Thyroid gland (tissue), 4 donors: ENCODE results near the gene ZSCAN25. TPM values are rescaled to one million over a fixed set of nuclear protein-coding genes. Genes with fewer than 3 reads are reported as not detected.

Experiments
- DNase-seq, 2 donors: peaks; one replicate each; pipeline ENCODE4 v3.0.0-alpha.2; 2019
- H3K27ac ChIP-seq, 3 donors: fragments of 200-600 bp; sonication (generic); 1 replicate in 2 of 3; 2 replicates in 1 of 3; pipeline ENCODE4 v1.5.1; 2016 to 2019; ENCODE audit warnings: mild to moderate bottlenecking in 1 of 3, moderate library complexity in 1 of 3
- H3K27me3 ChIP-seq: fragments of 200-600 bp; sonication (generic); one replicate; pipeline ENCODE4 v1.5.1; 2019
- H3K36me3 ChIP-seq, 2 donors: fragments of 200-600 bp; sonication (generic); one replicate each; pipeline ENCODE4 v1.5.1; 2016 to 2019
- H3K4me1 ChIP-seq, 2 donors: fragments of 200-600 bp; sonication (generic); one replicate each; pipeline ENCODE4 v1.5.1; 2017 to 2019
- H3K4me3 ChIP-seq, 3 donors: fragments of 200-600 bp; sonication (generic); replicated peaks in 1 of 3; 1 replicate in 2 of 3; 2 replicates in 1 of 3; pipeline ENCODE4 v1.5.1; 2016; ENCODE audit warnings: mild to moderate bottlenecking in 1 of 3
- H3K9me3 ChIP-seq: fragments of 200-600 bp; sonication (generic); one replicate; pipeline ENCODE4 v1.5.1; 2017
- POLR2A ChIP-seq, 2 donors: fragments of 450-650 bp; IDR thresholded peaks; one replicate each; pipeline ENCODE4 v1.6.1; 2017; ENCODE audit warnings: antibody characterized with exemption in 2 of 2, mild to moderate bottlenecking in 2 of 2, moderate library complexity in 1 of 2
- WGBS, 2 donors: methylation state at CpG; one replicate each; pipeline ENCODE4 v1.1.5; 2017; 5-methylcytosine and 5-hydroxymethylcytosine counted together
- intact Hi-C: fragments of 100-400 bp; cut with DNase I; formaldehyde crosslinking; loops from one replicate; pipeline ENCODE4 v1.15.1; 2023
- total RNA-seq, 4 donors: library from RNA; depleted of rRNA; stranded (reverse); fragments of >200 nt; gene quantifications; one replicate each; pipeline ENCODE4 v1.2.3, GENCODE V29; 2016
- TF ChIP-seq, protein P1 (sequence below), 6 experiments: fragments of 200-600 bp in 3 of 6; fragments of 450-650 bp in 3 of 6; sonication (generic) in 3 of 6; IDR thresholded peaks; one replicate each; pipeline ENCODE4 v1.5.1; 2016 to 2019; ENCODE audit warnings: antibody characterized with exemption in 6 of 6, mild to moderate bottlenecking in 2 of 6, inconsistent platforms in 1 of 6, moderate library complexity in 1 of 6

The ZSCAN25 gene
- total RNA-seq, 4 donors from 2014 or later, result 17.5 to 32.4 (median 23.8) TPM

DNA sequence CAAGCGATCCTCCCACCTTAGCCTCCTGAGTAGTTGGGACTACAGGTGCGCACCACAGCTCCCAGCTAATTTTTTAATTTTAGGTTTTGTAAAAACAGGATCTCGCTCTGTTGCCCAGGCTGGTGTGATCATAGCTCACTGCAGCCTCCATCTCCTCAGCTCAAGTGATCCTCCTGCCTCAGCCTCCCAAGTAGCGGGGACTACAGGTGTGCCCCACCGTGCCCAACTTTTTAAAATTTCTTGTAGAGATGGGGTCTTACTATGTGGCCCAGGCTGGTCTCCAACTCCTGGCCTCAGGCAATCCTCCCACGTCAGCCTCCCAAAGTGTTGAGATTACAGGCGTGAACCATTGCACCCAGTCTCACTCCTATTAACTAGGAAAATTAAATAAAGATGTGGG, 11.2 kb upstream of the ZSCAN25 start:
- WGBS, 2 donors, result 89 to 94% methylated on average over 7 of the region's 7 CpGs
- no peaks in the 10 kb centered on the region for H3K9me3 ChIP-seq
- no peaks in the 10 kb centered on the region for H3K4me1 ChIP-seq
- no peak for DNase-seq
- no peaks in the 10 kb centered on the region for H3K27me3 ChIP-seq
- no peak for TF ChIP-seq POLR2A (IDR thresholded peaks at IDR 0.05)
- TF ChIP-seq, protein P1, sequence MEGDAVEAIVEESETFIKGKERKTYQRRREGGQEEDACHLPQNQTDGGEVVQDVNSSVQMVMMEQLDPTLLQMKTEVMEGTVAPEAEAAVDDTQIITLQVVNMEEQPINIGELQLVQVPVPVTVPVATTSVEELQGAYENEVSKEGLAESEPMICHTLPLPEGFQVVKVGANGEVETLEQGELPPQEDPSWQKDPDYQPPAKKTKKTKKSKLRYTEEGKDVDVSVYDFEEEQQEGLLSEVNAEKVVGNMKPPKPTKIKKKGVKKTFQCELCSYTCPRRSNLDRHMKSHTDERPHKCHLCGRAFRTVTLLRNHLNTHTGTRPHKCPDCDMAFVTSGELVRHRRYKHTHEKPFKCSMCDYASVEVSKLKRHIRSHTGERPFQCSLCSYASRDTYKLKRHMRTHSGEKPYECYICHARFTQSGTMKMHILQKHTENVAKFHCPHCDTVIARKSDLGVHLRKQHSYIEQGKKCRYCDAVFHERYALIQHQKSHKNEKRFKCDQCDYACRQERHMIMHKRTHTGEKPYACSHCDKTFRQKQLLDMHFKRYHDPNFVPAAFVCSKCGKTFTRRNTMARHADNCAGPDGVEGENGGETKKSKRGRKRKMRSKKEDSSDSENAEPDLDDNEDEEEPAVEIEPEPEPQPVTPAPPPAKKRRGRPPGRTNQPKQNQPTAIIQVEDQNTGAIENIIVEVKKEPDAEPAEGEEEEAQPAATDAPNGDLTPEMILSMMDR (IDR thresholded peaks at IDR 0.05), result no peak
- intact Hi-C loops, result no loop called here
- no peaks in the 10 kb centered on the region for H3K36me3 ChIP-seq
- H3K4me3 ChIP-seq, result no peak overlapping the region
- H3K27ac ChIP-seq, result no peak overlapping the region

DNA sequence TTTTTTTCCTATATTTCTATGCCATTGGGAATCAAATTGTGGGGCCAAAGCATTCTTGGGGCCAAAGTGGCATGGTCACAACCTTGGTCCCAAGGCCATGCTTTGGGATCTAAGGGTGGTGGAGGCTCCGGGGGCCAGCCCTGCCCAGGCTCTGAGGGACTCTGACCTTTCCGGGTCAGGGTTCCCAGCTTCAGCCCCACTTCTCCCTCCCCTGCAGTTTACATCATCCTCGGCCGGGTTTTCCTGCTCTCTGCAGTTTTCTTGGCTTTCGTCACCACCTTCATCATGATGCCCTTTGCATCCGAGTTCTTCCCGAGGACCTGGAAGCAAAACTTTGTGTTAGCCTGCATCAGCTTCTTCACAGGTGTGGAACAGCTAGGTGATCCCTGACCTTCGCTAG, 10.2 kb upstream of the ZSCAN25 start:
- TF ChIP-seq, protein P1 (IDR thresholded peaks at IDR 0.05), result no peak
- TF ChIP-seq POLR2A (IDR thresholded peaks at IDR 0.05), result no peak
- Histone ChIP-seq H3K4me1 (no peaks in the 10 kb centered on the region), H3K27ac (no peak overlapping the region), H3K4me3 (no peak overlapping the region), H3K9me3 (no peaks in the 10 kb centered on the region), H3K27me3 (no peaks in the 10 kb centered on the region), H3K36me3 (no peaks in the 10 kb centered on the region)
- DNase-seq, result no peak
- WGBS, 2 donors, result 74 to 85% methylated on average over 8 of the region's 8 CpGs
- intact Hi-C loops, result no loop called here

DNA sequence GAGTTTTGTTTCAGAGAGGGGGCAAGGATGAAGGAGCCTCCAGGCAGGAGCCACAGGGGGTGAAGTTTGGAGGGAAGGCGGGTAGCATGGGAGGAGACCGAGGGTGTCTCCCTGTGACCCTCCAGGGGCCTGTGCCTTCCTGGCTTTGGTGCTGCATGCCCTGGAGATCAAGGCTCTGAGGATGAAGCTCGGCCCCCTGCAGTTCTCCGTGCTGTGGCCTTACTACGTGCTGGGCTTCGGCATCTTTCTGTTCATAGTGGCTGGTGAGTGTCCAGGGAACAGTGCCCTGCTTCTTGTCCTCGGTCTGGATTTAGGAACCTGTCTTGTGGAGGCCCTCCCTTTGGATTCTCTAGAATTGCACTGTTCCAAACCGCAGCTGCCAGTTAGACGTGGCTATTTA, 9.2 kb upstream of the ZSCAN25 start:
- whole genome bisulfite sequencing, 2 donors, result 74 to 75% methylated on average over 8 to 9 of the region's 9 CpGs
- H3K9me3 ChIP-seq, result no peaks in the 10 kb centered on the region
- intact Hi-C loops, result no loop called here
- no peak overlapping the region for H3K4me3 ChIP-seq
- DNase-seq, result no peak
- TF ChIP-seq, protein P1 (IDR thresholded peaks at IDR 0.05), result no peak
- TF ChIP-seq POLR2A (IDR thresholded peaks at IDR 0.05), result no peak
- no peaks in the 10 kb centered on the region for H3K36me3 ChIP-seq
- H3K4me1 ChIP-seq, result no peaks in the 10 kb centered on the region
- no peaks in the 10 kb centered on the region for H3K27me3 ChIP-seq
- no peak overlapping the region for H3K27ac ChIP-seq

DNA sequence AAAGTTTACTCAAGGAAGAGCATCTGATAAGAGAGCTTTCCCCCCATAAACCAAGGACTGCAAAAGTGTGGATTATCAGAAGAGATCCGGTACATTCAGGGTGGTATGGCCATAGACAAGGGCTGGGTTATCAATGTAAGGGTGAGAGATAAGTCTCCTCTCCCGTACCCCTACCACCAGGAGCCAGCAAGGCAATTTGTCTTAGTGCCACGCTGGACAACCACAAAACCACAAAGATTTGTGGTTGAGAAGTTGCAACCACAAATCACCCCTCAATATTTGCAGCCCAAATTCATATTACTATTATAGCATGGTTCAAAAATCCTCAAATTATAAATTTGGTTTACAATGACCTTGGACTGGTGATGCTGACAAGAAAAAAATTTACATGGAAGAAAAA, 2.3 kb upstream of the ZSCAN25 start:
- DNase-seq, result no peak
- peaks cover 3 to 4% of the 10 kb centered on the region in 2 donors for H3K36me3 ChIP-seq
- H3K27me3 ChIP-seq, result no peaks in the 10 kb centered on the region
- TF ChIP-seq POLR2A (IDR thresholded peaks at IDR 0.05), result no peak
- TF ChIP-seq, protein P1 (IDR thresholded peaks at IDR 0.05), result no peak
- intact Hi-C loops, result loop anchor here (10.0 kb wide), 1 partner anchor 60 kb away; the partner anchor contains the start of genes FAM200A and ZNF655
- no peak overlapping the region for H3K27ac ChIP-seq
- H3K4me3 ChIP-seq, result no peak overlapping the region
- peaks cover 9 to 11% of the 10 kb centered on the region in 2 donors for H3K4me1 ChIP-seq
- no peaks in the 10 kb centered on the region for H3K9me3 ChIP-seq
- 78 to 79% methylated on average over 3 of the region's 3 CpGs for WGBS, 2 donors

DNA sequence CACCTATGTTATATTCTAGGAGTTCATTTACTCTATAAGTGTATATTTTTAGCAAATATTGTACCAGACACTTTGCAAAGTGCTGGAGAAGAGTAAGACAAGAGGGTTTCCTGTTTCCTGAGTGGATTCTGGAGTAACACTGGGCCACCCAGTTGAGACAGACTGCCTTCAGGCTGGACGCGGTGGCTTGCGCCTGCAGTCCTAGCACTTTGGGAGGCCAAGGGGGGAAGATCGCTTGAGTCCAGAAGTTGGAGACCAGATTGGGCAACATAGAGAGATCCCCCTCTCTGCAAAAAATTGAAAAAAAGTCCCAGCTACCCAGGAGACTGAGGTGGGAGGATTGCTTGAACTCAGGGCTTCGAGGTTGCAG, 772 bp upstream of the ZSCAN25 start:
- TF ChIP-seq, protein P1 (IDR thresholded peaks at IDR 0.05), result no peak
- TF ChIP-seq POLR2A (IDR thresholded peaks at IDR 0.05), result no peak
- no peak for DNase-seq
- Histone ChIP-seq H3K4me3 (peak overlapping the region in 1 of 3 donors; percentile 97), H3K27ac (peak overlapping the region in 1 of 3 donors; percentile 77), H3K36me3 (peaks cover 17 to 19% of the 10 kb centered on the region in 2 donors), H3K4me1 (peaks cover 9 to 11% of the 10 kb centered on the region in 2 donors), H3K27me3 (no peaks in the 10 kb centered on the region), H3K9me3 (no peaks in the 10 kb centered on the region)
- WGBS, 2 donors, result 90 to 99% methylated on average over 5 of the region's 5 CpGs
- intact Hi-C loops, result loop anchor here (10.0 kb wide), 1 partner anchor 61 kb away; the partner anchor contains the start of genes FAM200A and ZNF655
